NCI-H748 (cell line): Measurements from ENCODE around the gene NFE2.
A peak's percentile ranks its signal among the peaks of the same experiment; 100 is the strongest.

Experiments used
- DNase-seq: peaks from one replicate; lab custom pipeline; 2025; ENCODE audit not compliant: unreplicated experiment; lab: John Stamatoyannopoulos, UW

Gene NFE2

DNA sequence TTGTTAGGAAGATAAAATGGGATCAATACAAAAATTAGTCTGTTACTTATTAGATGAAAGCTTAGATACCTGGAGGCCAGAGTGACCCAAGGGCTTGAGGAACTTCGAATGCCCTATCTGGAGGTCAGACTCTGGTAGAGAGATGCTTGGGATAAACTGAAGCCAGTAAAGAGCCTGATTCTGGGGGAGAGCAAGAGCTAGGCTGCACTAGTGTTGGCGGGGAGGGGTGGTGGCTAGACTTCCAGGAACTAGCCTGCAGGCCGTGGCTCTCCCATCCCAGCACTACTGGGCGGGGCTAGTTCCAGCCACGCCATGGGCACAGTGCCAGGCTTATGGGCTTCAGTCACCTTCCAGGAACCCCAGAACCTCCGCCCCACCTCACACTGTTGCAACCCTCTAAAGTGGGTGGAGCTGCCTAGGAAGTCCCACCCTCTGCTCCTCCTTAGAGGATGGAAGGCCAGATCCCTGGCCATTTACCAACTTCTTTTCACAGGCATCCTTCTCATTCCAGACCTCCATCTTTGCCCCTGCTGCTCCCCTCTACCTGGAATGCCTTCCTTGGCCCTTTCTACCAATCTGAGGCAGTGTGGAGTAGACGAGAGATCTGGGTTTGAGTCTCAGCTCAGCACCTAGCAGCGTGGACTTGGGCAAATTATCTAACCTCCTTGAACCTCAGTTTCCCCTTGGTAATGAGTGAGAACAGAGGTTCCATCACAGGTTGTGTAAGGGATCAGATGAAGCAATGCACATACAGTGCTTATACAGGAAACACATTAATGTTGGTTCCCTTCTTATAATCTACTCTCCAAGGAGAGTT is 6.3 kb upstream of the NFE2 start:
- peak; percentile 82 for DNase-seq

DNA sequence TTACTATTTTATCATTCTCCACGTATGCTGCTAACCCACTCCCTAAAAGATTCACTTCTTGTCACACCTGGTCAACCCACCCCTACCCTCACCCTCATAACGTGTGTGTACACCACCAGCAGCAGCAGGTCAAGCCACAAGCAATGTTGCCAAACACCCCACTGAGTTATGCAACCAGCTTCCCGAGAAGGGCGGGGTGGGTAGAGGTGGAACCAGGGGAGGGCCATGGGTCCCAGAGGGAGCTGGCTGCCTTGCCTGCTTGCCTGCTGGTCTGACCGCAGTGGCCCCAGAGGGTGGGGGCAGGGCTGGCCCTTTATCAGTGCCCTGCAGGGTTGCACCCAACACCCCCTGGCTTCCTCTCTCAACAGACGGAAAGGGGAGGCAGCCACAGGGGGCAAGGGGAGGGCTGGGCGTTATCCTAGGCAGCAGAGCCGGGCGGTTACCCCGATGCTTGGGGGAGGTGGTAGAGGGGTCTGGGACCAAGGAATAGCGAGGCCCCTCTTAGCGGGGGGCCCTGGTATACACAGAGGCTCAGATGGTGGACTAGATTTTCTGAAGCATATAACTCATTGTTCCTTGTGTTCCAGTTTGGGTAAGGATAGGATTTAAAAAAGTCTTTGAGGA is 3.5 kb upstream of the NFE2 start:
- DNase-seq = no peak

DNA sequence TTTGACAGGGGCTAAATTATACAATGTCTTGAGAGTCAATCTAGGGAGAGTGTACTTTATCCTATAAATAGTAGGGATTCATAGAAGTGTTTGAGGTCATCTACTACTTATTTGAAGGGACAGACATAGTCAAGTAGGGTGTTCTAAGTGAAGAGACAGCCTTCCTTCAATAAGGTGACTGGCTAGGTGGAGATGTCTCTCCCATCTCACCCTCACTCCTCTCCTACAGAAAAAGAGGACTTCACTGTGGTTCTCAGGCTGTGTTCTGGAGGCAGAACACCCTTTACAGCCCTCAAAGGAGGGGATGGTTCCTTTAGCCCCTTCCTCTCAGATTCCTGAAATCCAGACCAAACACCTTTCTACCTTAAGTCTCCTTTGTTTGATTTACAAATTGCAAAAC is 2.8 kb upstream of the NFE2 start:
- no peak for DNase-seq

DNA sequence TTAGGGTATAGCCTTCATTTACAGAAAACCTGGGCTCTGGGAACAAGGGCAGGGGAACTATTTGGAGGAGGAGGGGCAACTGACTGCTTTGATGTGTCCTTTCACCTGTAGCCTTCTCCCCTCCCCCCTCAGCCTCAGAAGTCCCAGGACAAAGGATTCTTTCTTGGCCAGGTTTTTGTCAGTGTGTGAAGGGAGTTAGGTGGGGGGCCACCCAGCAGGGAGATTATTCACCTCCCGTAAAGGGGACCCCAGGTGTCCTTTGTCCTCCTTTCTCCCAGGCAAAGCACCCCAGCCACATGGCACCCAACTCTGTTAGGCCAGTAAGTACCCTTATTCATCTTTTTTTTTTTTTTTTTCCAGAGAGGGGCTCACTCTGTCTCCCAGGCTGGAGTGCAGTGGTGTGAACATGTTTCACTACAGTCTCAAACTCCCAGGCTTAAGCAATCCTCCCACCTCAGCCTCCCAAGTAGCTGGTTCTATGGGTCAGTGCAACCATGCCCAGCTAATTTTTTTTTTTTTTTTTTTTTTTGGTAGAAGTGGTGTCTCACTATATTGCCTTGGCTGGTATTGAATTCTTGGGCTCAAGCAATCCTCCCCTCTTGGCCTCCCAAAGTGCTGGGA is 723 bp upstream of the NFE2 start:
- no peak for DNase-seq

DNA sequence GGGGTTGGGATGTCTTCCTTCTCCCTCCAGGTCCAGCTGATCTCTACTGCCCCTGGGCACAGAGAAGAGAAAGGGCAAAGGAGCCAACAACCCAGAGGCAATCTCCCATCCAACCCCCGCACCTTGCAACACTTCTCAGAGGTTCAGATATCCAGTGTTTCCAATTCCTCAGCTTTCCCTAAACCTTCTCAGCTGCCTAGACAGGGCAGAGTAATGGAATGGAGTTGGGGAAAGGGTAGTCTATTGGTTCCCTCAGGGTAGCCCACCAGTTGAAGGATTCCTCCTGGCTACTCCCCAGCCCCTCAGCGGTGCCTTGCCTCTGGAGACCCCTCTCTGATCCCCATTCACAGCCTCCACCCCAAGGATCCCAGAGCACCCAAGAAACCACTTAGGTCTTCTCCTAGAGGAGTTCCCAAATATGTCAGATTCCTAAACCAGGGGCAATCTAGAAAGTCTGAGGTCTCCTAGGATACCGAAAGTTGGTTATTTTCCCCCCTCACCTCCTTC is 537 bp downstream of the NFE2 start:
- no peak for DNase-seq

DNA sequence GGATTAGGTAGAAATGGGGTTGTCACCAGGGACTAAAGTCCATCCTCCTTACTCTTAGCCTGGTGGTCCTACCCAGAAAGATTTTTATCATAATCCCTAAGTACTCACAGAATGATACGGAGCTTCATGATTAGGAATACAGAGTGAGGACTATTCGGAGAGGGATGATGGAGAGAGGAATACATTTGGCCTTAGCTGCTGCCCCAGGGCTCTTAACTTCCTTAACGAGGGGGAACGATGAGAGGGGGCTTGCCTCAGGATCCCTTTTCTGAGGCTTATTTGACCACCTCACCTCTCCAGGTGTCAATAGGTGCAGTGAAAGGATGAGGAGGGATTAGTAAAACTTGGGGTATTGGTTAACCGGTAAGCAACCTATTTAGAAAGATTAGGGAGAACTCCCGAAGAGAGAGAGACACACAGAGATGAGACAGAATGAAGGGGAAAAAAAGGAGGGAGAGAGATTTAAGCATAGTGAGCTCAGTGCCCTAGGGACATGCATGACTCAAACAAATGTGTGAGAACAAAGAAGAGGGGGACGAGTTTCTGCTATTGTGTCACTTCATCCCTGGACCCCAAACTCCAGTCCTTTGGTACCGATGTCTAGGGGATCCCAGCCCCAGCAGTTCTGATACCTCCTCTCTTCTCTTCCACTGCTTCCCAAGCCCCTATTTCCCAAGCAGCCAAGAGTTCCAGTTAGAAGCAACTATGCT is 1.1 kb downstream of the NFE2 start:
- DNase-seq = no peak

DNA sequence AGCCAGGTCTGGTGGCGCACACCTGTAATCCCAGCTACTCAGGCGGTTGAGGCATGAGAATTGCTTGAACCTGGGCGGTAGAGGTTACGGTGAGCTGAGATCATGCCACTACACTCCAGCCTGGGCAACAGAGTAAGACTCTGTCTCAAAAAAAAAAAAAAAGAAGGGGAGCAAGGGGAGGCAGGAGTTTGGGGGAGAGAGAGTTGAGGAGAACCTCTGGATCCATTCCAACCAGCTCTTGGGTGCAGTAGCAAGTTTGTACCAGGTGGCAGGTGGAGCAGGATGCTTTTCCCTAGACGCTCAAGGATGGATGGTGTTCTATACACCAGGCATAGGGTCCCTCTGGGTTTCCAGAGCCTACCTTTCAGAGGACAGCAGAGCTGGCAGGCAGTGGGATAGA is 1.9 kb downstream of the NFE2 start:
- DNase-seq = no peak

DNA sequence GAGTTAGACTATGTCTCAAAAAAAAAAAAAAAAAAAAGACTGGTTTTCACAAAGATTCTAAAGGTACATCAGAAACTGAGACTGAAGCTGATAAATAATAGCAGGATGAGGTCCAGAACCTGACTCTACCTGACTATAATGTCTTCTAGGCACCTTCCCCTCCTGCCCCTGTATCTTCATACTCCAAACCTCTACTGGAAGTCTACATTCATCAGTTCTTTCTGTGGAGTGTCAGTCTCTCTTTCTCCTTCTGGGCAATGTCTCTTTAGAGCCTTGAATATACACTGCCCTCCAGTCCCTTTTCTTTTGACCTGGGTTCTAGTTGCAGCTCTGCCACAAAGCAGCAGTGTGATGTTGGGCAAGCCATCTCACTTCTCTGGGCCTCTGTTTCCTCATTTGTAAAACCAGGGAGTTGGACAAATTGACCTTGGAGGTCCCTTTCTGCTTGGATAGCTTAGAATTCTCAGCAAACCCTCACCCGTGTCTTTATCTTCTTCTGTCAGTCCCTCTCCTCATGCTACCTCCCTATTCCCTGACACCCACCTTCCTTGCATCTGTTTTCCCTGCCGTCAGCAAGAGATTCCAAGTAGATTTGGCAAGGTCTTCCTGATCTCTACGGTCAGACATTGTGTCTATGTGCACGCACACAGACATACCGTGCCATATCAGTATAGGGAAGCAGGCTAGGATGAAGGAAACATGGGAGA is 4.3 kb downstream of the NFE2 start:
- DNase-seq = no peak

DNA sequence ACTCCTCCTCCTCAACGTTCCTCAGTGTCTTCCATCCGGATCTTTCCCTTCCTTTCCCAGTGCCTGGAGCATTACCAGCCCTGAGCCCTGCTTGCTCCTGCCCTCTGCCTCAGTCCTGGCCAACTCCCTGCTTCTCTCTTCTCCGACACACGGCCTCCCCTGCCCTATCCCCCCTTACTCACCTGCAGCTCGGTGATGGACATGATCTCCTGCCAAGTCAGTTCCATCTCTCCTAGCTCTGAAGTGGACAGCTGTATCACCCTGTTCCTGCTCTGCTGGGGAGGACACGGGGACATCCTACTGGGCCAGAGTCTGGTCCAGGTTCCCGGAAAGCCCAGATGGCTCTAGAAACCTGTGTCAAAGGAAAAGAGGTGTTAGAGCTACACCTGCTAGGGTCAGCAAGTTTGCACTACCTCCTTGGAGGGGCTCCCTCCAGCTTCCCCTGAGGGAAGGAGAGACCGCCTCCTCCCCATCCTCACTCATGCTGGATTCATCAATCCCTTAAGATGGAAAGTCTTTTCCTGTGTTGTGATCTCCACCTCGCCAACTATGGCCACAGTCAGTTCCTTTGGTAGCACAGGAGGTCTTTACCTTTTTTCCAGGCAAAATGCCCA is 5.8 kb downstream of the NFE2 start:
- no peak for DNase-seq

DNA sequence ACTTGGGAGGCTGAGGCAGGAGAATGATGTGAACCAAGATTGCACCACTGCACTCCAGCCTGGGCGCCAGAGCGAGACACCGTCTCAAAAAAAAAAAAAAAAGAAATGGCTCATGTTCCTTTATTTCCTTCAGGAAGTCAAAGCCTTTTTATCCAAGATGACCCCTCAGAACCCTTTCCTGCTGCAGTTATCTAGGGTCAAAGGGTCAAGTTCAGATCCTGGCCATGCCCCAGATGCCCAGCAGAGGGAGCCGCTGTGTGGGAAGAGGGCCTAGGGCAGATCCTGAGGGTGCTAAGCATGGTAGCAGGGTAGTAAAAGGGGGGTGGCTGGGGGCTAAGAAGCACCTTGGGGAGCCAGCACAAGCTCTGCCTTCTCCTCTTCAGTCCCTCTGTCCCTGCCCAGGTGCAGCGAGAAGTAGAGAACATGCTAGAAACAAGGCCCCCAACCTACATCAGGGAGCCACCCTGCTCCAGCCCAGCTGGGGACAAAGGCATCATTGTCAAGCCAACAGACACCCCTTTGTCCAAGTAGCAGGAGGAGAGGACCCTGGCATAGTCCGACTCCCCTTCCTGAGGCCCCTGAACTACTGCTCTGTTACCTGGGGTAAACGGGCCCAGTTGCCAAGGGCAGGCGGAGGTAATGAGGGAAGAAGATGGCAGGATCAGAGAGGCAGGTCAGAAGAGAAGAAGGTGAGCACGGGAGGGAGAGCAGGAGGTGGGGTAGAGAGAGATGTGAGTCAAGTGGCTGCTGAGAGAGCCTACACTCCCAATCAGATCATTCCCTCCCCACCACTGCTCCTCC is 6.5 kb downstream of the NFE2 start:
- DNase-seq = peak; percentile 65

DNA sequence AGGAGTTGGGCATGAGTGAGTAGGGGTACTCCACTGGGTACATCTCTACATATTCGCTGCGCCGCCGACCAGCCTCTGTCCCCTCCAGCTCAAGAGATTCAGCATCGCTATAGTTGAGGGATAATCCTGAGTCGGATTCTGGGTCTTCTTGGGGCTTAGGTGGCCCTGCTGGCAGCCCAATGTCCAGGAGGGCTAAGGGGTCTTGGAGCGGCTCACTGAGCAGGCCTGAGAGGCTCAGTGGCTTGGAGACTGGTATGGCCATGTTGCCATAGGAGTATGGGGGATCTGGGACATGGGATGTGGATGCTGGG is 7.9 kb downstream of the NFE2 start:
- no peak for DNase-seq

DNA sequence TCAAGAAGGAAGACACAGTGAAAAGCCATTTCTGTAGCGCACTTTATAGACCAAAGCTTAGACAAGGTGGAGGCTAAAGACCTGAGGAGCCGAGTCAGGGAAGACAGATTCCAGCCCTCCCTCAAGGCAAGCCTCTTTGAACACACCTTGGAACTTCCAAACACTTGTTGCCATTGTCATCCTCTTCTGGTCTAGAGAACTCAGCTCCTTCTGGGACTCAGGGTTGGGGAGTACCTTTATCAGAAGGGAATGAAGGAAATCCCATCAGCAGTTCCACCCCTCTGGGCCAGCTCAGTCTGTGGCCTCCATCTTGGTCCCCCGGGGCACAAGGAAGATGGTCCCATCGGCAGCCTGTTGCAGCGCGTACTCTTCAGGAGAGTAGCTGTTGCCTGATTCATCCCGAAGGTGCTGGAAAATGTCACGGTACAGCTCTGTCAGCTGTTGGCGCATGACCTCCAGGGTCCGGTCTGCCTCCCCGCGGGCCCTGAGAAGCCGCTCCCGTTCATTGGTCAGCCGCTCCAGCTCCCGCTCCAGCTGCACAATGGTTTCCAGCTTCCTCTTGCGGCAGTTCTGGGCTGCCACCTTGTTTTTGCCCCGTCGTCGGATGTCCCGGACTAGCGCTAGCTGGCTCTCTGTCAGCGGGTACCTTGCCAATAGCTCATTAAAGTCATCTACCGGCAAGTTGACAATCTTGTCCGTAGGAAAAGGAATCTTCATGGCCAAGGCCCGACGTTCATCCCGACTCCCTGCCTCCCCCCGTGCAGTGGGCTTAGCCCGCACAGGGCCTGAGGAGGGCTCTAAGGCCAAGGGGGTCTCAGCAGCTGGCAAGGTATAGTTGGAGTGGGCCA is 8.5 kb downstream of the NFE2 start:
- no peak for DNase-seq

DNA sequence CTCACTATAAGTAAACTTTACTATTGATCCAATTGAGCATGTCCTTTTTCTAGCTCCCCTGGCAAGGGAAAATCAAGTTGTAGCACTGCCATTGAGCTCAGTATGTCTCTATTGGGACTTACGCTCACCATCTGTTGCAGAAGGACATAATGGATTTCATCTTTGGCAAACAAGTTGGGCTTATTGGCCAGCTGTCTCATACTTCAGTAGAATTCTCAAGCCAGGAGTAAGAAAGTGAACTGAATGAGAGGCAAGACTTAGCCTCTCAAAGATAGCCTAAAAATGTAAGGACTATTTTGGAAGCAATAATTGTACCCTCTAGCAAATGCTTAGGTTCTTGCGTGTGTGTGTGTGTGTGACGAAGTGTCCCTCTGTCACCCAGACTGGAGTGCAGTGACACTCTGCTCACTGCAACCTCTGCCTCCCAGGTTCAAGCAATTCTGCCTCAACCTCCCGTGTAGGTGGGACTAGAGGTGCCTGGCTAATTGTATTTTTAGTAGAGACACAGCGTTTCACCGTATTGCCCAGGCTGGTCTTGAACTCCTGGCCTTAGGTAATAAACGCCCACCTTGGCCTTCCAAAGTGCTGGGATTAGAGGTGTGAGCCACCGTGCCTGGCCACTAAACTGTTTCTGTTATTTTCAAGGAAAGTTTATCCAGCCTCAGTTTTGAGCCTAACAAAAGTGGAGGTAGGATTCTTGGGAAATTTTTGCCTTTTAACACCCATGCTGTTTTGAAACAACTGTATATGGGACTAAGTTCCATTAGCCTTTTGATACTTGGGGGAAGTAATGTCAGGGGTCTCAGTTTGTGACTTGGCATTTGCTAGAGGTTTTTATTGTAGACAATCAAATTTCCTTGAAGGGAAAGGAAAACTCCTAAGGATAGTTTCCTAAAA is 13.3 kb downstream of the NFE2 start:
- no peak for DNase-seq

DNA sequence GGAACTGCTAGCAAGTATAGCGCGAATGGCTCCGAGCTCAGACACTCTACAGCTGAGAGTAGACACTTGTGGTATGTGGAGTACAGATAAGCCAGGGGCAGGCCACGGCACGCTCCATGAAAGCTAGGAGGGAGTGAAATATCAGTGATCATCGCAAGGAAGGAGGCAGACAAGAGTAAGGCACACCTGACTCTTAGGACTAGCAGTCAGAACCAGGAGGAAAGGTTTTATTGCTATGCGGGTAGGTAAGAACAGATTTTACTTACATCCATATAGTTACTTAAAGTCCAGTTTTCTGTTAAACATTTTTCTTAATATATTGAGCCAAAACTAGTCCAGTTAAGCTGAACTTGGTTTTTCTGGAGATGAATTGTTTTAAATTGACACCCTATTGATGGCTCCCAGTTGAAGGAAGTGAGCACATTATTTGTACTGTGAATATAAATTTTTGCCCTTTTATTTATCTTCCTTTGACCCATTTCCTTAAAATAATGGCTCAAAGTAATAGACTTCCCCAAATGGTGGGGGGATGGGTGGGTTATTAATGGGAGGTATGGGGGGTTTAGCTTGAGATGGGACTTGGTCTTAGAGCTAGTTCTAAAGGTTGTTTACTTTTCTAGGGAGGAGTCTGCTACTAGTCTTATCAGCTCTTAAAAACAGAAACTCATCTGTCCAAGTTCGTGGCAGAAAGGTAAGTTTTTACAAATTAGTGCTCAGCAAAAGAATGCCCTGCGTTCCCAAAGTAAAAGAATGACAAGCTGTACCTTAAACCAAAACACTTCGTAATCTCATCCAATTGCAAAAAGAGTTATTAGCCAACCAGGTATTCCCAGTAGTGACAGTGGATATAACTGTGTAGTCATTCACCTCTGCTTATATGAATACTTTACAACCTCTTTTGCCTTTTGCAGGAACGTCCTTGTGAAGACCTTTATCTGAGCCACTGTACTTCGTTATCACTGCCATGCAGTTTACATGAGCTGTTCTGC is 14.5 kb downstream of the NFE2 start:
- no peak for DNase-seq

DNA sequence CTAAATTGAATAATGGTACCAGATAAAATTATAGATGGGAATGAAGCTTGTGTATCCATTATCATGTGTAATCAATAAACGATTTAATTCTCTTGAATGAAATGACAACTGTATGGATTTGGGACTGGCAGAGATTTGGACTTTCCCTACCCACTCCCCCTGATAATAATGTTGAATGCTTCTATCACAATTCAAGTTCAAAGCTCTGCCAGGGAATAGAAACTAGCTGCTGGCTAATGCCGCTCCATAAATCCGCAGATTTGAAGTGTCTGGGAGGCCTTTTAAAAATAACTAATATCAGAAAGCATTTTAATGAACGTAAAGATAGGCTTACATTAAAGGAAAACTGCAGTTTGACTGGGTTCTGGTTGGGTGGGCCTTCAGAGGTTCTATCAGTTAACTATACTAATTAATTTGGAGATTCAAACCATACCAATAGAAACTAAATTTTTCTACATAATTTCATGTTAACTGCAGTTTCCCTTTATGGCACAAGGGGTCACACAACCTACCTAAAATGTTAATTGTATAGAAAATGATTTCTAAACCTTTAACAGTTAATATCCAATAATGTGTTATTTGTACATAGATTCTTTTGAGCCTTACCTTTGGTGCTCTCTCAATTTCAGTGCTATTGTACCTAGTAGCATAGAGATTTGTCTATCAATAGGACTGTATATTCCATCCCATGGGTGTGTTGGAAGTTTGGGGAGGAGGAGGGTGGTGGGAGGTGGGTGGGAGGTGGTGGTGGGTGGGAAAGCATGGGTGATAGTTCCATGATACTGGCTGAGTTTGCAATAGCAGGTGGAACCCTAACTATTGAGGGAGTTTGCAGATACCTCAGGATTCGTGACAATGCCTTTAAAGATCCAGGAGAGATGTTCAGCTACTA is 15.4 kb downstream of the NFE2 start:
- no peak for DNase-seq
